Kidney epithelial cell (primary cell): ENCODE measurements around the gene NTN1. TPM values are rescaled to one million over a fixed set of nuclear protein-coding genes. Genes with fewer than 3 reads are reported as not detected.

Source experiments
- DNase-seq: peaks from one replicate; pipeline ENCODE4 v3.0.0-alpha.2; 2010; ENCODE audit warnings: low read depth
- H3K27me3 ChIP-seq: 2 replicates; pipeline ENCODE4 v1.6.0; 2011; ENCODE audit warnings: low read length; ENCODE audit not compliant: control insufficient read depth, insufficient read depth
- H3K36me3 ChIP-seq: 2 replicates; pipeline ENCODE4 v1.5.1; 2011; ENCODE audit warnings: low read length; ENCODE audit not compliant: control insufficient read depth, insufficient read depth
- H3K4me3 ChIP-seq: 2 replicates; pipeline ENCODE4 v1.5.1; 2011; ENCODE audit warnings: low read depth, mild to moderate bottlenecking, control low read depth, low read length
- CTCF ChIP-seq: IDR thresholded peaks from 2 replicates; pipeline ENCODE4 v1.5.1; 2011; ENCODE audit warnings: mild to moderate bottlenecking, moderate library complexity, low read length, control low read depth, inconsistent platforms; ENCODE audit not compliant: insufficient read depth, poor library complexity, severe bottlenecking
- total RNA-seq: library from RNA; depleted of rRNA; stranded (reverse); fragments of >200 nt; gene quantifications from 2 replicates; pipeline ENCODE4 v1.2.3, GENCODE V29; 2015

NTN1 gene
- total RNA-seq, 1 donor from 2014 or later = 15.2 TPM

DNA sequence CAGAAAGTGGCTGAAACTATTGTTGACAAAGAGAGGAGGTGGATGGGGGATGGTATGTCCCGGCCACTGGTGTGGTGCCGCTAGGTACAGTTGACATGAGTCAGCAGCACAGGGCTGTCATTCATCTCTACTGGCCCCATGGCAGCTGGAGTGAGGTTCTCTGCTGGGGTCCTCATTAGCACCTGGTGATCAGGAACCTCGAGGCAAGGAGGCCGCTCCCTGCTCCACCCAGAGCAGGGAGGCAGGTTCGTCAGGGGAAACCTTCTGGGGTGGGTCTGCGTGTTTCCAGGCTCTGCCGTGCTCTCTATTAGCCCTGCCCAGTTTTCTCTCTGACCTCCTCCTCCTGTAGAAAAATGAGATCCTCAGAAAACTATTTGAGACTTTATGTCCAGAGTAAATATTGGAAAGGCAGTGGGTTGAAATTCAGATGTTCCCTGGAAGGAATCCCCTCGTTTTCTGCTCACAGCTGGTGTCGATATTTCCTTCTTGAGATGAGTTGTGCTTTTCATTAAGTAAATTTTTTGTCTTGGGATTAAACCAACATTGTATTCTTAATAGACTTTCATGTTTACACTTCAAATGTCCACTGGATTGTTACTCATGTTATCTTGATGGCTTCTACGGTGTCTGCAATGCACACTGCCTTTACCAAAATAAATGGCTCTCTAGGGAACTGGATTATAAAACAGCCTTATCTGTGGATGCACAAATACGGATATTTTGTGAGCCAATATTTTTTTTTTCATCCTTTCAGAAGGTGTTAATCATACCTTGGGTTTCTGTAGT is 7.1 kb downstream of the NTN1 start:
- Histone ChIP-seq H3K36me3 (no peaks in the 10 kb centered on the region), H3K27me3 (peaks cover 17% of the 10 kb centered on the region), H3K4me3 (no peak overlapping the region)
- DNase-seq = no peak
- TF ChIP-seq CTCF = no peak

DNA sequence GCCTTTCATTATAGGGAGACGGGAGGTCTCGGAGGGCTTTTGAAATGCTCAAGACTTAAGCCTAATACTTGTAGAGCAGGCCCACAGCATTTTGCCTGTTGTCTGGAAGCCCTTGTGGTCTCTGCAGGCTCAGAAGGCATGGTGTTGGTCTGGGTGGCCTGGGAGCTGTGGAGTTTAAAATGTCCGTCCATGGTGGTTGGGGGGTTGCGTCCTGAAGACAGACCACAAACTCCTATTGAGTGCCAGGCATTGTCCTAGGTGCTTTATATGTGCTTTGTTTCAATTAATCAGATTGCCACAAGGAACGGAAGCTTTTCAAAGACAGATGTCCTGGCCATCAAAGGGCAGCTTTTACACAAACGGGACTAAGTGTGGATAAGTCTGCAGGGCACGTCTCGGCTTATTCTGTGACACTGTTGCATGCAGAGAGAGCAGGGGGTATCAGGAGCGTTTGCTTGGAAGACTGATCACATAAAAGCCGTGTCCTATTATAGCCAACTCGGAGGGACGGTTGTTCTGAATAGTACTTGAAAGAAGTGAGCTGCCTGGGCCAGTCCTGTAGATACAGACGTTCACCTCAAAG is 7.8 kb downstream of the NTN1 start:
- DNase-seq = no peak
- no peak for TF ChIP-seq CTCF
- Histone ChIP-seq H3K4me3 (no peak overlapping the region), H3K27me3 (peaks cover 12% of the 10 kb centered on the region), H3K36me3 (no peaks in the 10 kb centered on the region)

GRCh38 chr17:9032151-9032550 is 10.8 kb downstream of the NTN1 start:
- no peak for TF ChIP-seq CTCF
- no peak for DNase-seq
- Histone ChIP-seq H3K36me3 (no peaks in the 10 kb centered on the region), H3K4me3 (no peak overlapping the region), H3K27me3 (peaks cover 5% of the 10 kb centered on the region)

DNA sequence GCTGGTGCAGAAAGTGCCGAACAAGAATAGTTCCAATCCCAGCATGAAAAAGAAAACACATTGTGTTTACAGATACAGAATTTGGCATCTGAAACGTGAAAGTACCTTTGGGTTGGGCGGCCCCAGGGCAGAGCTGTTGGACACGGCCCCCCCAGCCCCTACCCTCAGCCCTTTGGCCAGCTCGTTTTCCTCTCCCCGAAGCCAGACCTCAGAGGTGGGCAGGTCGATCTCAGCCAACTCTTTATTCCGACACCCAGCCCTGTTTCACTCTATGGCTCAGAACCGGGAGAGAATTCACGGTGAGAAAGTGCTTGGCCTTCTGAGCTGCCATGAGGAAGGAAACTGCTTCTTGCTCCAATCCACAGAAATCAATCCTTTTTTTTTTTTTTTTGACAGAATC is 11.3 kb downstream of the NTN1 start:
- Histone ChIP-seq H3K36me3 (no peaks in the 10 kb centered on the region), H3K4me3 (no peak overlapping the region), H3K27me3 (peaks cover 5% of the 10 kb centered on the region)
- no peak for DNase-seq
- TF ChIP-seq CTCF = no peak

DNA sequence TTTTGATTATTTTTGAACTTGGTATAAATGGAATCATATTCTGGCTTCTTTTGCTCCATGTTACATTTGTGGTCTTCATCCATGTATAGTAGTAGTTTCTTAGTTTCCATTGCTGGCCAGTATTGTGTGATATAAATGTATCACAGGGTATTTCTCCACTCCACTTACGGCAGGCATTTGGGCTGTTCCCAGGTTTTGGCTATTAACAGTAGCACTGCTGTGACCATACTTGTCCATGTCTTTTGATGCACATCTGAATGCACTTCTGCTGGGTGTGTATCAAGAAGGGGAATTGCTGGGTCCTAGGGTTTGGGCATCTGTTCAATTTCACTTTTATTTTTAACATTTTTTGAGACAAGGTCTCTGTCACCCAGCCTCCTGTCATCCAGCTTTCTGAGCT is 13.9 kb downstream of the NTN1 start:
- no peaks in the 10 kb centered on the region for H3K27me3 ChIP-seq
- H3K4me3 ChIP-seq = no peak overlapping the region
- H3K36me3 ChIP-seq = no peaks in the 10 kb centered on the region
- DNase-seq = no peak
- TF ChIP-seq CTCF = no peak
